GM13977 (cell line): ENCODE measurements around the gene NDRG3.
A peak's percentile ranks its signal among the peaks of the same experiment; 100 is the strongest.

Experiments used
- DNase-seq: peaks from one replicate; pipeline ENCODE4 v3.0.0; 2012; ENCODE audit warnings: low spot score
- in situ Hi-C: fragments of 300-500 bp; cut with MboI; formaldehyde crosslinking; loops from one replicate; pipeline ENCODE4 v1.12.0; 2022; ENCODE audit warnings: low sequenced_read_pairs, low pct_unique_long_range_greater_than_20kb, mixed read lengths, inconsistent platforms; ENCODE audit not compliant: unreplicated experiment
- TF ChIP-seq, protein P1 (sequence below): IDR thresholded peaks from 2 replicates; pipeline ENCODE4 v1.5.1; 2012; ENCODE audit warnings: mild to moderate bottlenecking, control low read depth; ENCODE audit not compliant: insufficient read depth; ENCODE audit errors: extremely low read depth, missing control alignments

NDRG3 gene

DNA sequence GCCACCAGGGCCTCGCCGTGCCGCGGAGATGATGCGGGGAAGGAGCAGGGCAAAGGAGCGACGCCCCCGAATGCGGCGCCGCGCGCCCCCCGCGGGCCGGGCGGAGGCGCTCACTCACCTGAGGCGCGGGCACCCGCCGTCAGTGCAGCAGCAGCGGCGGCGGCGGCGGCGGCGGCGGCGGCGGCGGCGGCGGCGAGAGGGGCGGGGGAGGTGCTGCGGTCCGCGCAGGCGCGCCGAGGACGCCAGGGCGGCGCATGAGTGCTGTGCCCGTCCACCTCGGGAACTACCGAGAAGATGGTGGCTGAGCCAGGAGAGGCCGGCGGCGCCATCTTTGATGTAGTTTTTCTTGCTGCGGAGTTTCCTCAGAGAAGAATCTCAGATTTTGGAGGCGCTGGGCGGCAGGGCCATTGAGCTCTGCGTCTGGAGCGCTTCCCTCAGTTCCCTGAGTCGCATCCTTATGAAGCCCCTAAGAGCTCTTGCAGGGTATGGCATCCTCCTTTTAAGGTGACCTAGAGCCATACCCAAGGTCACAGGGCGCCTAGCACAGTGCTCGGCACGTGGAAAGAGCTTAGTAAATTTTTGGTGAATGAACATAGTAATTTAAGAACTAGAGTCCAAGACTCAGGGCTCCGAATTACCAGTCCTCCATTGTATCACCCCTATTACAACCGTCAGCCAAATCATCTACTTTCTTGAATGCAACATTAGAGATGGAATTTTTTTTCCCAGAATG is at the start of gene NDRG3:
TSS of gene NDRG3 (minus strand) at position 164 of the 733 bp plus-strand sequence. CDS start 24,355 bp downstream, outside the sequence.
- peak; percentile 98 for DNase-seq
- TF ChIP-seq, protein P1, sequence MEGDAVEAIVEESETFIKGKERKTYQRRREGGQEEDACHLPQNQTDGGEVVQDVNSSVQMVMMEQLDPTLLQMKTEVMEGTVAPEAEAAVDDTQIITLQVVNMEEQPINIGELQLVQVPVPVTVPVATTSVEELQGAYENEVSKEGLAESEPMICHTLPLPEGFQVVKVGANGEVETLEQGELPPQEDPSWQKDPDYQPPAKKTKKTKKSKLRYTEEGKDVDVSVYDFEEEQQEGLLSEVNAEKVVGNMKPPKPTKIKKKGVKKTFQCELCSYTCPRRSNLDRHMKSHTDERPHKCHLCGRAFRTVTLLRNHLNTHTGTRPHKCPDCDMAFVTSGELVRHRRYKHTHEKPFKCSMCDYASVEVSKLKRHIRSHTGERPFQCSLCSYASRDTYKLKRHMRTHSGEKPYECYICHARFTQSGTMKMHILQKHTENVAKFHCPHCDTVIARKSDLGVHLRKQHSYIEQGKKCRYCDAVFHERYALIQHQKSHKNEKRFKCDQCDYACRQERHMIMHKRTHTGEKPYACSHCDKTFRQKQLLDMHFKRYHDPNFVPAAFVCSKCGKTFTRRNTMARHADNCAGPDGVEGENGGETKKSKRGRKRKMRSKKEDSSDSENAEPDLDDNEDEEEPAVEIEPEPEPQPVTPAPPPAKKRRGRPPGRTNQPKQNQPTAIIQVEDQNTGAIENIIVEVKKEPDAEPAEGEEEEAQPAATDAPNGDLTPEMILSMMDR: peak; percentile 24
- in situ Hi-C loops: no loop called here

DNA sequence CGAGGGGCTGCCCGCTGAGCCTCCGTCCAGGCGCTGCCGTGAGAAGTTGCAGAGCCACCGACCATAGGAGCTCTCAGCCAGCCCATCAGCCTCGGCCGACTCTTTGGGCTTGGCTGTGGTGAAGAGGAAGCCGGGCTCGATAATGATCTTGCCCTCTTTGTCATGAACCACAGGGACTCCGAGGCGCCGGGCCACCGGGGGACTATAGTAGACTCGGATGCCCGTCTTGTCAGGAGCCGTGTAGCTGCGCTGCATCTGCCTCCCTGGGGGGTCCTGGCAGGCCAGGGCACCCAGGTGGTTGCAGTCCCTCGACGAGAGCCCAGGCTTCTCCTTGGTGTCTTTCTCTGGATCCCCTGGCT is 48.2 kb upstream of the NDRG3 start:
- TF ChIP-seq, protein P1: no peak
- in situ Hi-C loops: no loop called here
- DNase-seq: no peak

DNA sequence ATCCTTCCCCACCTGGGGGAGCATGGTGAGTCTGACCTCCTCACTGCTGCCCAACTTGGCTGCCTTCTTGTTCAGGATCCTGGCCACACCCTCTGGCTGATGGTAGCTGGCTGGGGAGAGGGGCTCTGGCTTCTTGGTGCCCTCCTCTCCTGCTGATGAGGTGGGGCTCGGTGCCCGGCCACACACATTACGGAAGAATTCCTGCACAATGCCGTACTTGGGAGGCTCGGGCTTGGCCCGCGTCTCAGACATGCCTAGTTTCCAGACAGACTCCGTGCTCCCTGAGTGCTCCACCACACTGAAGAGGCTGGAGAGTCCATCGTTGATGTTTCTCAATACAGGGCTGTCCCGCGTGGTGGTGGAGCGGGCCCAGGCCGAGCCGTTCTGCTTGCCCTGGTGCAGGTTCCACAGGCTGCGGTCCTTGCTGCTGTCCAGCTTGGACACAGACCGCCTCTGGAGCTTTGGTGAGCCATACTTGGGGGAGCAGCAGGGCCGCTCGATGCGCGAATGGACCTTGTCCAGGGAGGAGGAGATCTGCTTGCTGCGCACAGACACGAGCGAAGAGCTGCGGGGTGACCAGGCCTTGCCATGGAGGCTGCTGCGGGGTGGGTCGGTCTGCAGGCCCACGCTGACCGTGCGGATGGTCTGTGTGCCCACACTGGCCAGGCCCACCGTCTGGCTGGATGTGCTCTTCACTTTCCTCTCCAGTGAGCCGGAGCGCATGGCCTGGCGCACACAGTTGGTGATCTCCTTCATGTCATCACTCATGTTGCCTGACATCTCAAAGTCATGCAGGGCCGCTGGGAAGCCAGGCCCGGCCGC is 47.6 kb upstream of the NDRG3 start:
- TF ChIP-seq, protein P1: no peak
- in situ Hi-C loops: no loop called here
- DNase-seq: no peak

DNA sequence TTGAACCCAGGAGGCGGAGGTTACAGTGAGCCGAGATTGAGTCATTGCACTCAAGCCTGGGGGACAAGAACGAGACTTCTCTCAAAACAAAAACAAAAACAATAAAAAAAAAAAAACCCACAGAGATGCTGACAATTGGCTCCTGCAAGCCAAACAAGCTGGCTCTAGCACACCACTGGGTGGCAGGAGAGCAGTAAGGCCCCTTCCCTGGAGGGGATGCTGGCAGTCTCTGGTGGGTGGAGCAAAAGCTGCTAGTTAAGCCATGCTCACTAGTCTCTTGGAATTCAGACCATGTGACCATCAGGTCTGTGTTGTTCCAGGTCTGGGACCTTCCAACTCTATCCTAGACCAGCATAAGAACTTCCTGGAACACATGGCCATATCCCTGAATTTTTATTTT is 46.5 kb upstream of the NDRG3 start:
- in situ Hi-C loops: no loop called here
- TF ChIP-seq, protein P1: peak; percentile 40
- peak; percentile 68 for DNase-seq

DNA sequence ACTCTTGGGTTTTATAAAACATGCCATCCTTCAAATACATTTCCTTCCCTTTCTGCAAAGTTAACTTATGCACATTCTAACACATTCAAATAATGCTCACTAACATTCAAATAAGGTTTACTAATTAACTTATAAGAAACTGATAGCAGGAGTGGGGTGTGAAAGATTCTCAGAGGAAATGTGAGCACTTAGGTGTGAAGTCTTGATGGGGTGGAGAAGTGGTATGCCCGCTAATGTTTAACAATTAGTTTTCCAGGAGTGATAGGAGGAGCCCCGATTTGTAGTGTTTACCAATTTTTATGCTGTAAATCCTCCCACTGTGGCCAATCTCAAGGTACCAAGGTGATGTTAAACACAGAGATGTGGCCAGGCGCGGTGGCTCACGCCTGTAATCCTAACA is 46.0 kb upstream of the NDRG3 start:
- TF ChIP-seq, protein P1: no peak
- in situ Hi-C loops: no loop called here
- DNase-seq: no peak

DNA sequence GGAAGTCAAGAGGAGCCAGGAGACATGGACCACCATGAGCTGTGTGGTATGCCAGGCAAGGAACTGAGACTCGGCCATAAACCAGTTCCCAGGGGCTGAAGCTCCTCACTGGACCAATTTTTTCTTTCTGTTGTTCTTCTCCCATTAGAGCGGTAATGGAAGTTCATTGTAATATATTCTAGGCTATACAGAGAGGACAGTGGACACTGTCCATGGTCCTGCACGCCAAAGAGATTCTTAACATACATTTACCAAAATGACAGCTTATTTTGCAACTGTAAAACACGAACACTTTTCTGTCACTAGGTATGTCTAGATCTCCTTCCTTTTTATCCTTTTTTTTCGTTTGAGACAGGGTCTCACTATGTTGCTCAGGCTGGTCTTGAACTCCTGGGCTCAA is 40.8 kb upstream of the NDRG3 start:
- DNase-seq: no peak
- TF ChIP-seq, protein P1: no peak
- in situ Hi-C loops: no loop called here
